Fibroblast of skin of abdomen (primary cell): ENCODE data around the gene EPC2.
"Not testable (repeated sequence)": the region's sequence is repeated elsewhere in the genome, so short reads cannot be mapped to it uniquely, and the experiment has no call there.

Experiments used
- DNase-seq: peaks from one replicate; pipeline ENCODE4 v3.0.0-alpha.2; 2013

EPC2 gene

GRCh38 chr2:148675708-148676107 is 31.2 kb downstream of the EPC2 start:
- DNase-seq, result no peak

- not testable (repeated sequence) for DNase-seq
Observed at GRCh38 chr2:148678302-148679179, 34.0 kb downstream of the EPC2 start.

GRCh38 chr2:148680462-148680861 is 35.9 kb downstream of the EPC2 start:
- peak; percentile 18 for DNase-seq

GRCh38 chr2:148681443-148681842 is 36.9 kb downstream of the EPC2 start:
- DNase-seq, result no peak

GRCh38 chr2:148681862-148682261 is 37.3 kb downstream of the EPC2 start:
- not testable (repeated sequence) for DNase-seq

- DNase-seq, result no peak
Observed at GRCh38 chr2:148684507-148684906, 40.0 kb downstream of the EPC2 start.

GRCh38 chr2:148687543-148687942 is 43.0 kb downstream of the EPC2 start:
- no peak for DNase-seq

- not testable (repeated sequence) for DNase-seq
Observed at GRCh38 chr2:148688011-148688410, 43.5 kb downstream of the EPC2 start.

- DNase-seq, result no peak
Observed at GRCh38 chr2:148696985-148697384, 52.4 kb downstream of the EPC2 start.

GRCh38 chr2:148699830-148700229 is 55.3 kb downstream of the EPC2 start:
- no peak for DNase-seq

GRCh38 chr2:148701039-148701438 is 56.5 kb downstream of the EPC2 start:
- no peak for DNase-seq

- DNase-seq, result no peak
Observed at GRCh38 chr2:148701877-148702276, 57.3 kb downstream of the EPC2 start.

- DNase-seq, result no peak
Observed at GRCh38 chr2:148702475-148702874, 57.9 kb downstream of the EPC2 start.

- no peak for DNase-seq
Observed at GRCh38 chr2:148704247-148704646, 59.7 kb downstream of the EPC2 start.

GRCh38 chr2:148716378-148716920 is 71.9 kb downstream of the EPC2 start:
- DNase-seq, result no peak

- DNase-seq, result no peak
Observed at GRCh38 chr2:148718039-148718438, 73.5 kb downstream of the EPC2 start.

GRCh38 chr2:148719195-148719749 is 74.7 kb downstream of the EPC2 start:
- no peak for DNase-seq

- DNase-seq, result peak; percentile 2
Observed at GRCh38 chr2:148719941-148720436, 75.4 kb downstream of the EPC2 start.

- DNase-seq, result peak; percentile 75
Observed at GRCh38 chr2:148720501-148721001, 76.0 kb downstream of the EPC2 start.

- peak; percentile 26 for DNase-seq
Observed at GRCh38 chr2:148721520-148721931, 77.0 kb downstream of the EPC2 start.

- DNase-seq, result peak; percentile 41
Observed at GRCh38 chr2:148721991-148722777, 77.6 kb downstream of the EPC2 start.

- DNase-seq, result no peak
Observed at GRCh38 chr2:148725564-148725963, 81.0 kb downstream of the EPC2 start.

GRCh38 chr2:148726228-148726627 is 81.7 kb downstream of the EPC2 start:
- DNase-seq, result no peak
